ENCODE data around the gene CD109.
"Not testable (repeated sequence)": the region's sequence is repeated elsewhere in the genome, so short reads cannot be mapped to it uniquely, and the experiment has no call there.

The CD109 gene

GRCh38 chr6:73779943-73780342, 83.9 kb downstream of the CD109 start:
- Mint-ChIP-seq H3K27ac (no peak overlapping the region), H3K9me3 (no peaks in the 10 kb centered on the region), H3K4me1 (no peaks in the 10 kb centered on the region), H3K4me3 (no peak overlapping the region), H3K27me3 (no peaks in the 10 kb centered on the region)
- ATAC-seq (no peak), DNase-seq (no peak)

- Mint-ChIP-seq H3K4me3 (no peak overlapping the region), H3K9me3 (no peaks in the 10 kb centered on the region), H3K27me3 (no peaks in the 10 kb centered on the region), H3K4me1 (no peaks in the 10 kb centered on the region), H3K27ac (no peak overlapping the region)
- ATAC-seq: no peak
- DNase-seq: no peak
These were observed 86.9 kb downstream of the CD109 start for GRCh38 chr6:73782911-73783310.

GRCh38 chr6:73784726-73785505, 88.9 kb downstream of the CD109 start:
- Mint-ChIP-seq H3K9me3 (no peaks in the 10 kb centered on the region), H3K4me3 (no peak overlapping the region), H3K27ac (no peak overlapping the region), H3K27me3 (no peaks in the 10 kb centered on the region), H3K4me1 (peaks cover 6% of the 10 kb centered on the region)
- ATAC-seq (no peak), DNase-seq (no peak)

- Mint-ChIP-seq H3K4me3 (no peak overlapping the region), H3K27me3 (no peaks in the 10 kb centered on the region), H3K4me1 (peaks cover 6% of the 10 kb centered on the region), H3K9me3 (no peaks in the 10 kb centered on the region), H3K27ac (no peak overlapping the region)
- DNase-seq (no peak), ATAC-seq (no peak)
These were observed 94.6 kb downstream of the CD109 start for GRCh38 chr6:73790574-73790973.

- Mint-ChIP-seq H3K4me3 (no peak overlapping the region), H3K4me1 (peaks cover 6% of the 10 kb centered on the region), H3K27me3 (no peaks in the 10 kb centered on the region), H3K9me3 (no peaks in the 10 kb centered on the region), H3K27ac (no peak overlapping the region)
- no peak for ATAC-seq
- no peak for DNase-seq
These were observed 95.3 kb downstream of the CD109 start for GRCh38 chr6:73791336-73791735.

- H3K27me3 Mint-ChIP-seq: no peaks in the 10 kb centered on the region
- DNase-seq: no peak
These were observed 96.7 kb downstream of the CD109 start for GRCh38 chr6:73792738-73793137.

GRCh38 chr6:73796881-73797280, 100.9 kb downstream of the CD109 start:
- ATAC-seq (no peak), DNase-seq (no peak)
- Mint-ChIP-seq H3K4me1 (peaks cover 15% of the 10 kb centered on the region), H3K4me3 (no peak overlapping the region), H3K27me3 (no peaks in the 10 kb centered on the region), H3K9me3 (no peaks in the 10 kb centered on the region), H3K27ac (no peak overlapping the region)

More at GRCh38 chr6:73792738-73793137, 96.7 kb downstream of the CD109 start:
- no peak for ATAC-seq
- Mint-ChIP-seq H3K4me1 (peaks cover 6% of the 10 kb centered on the region), H3K4me3 (no peak overlapping the region), H3K27ac (no peak overlapping the region), H3K9me3 (no peaks in the 10 kb centered on the region)

- no peak for DNase-seq
- no peaks in the 10 kb centered on the region for H3K27me3 Mint-ChIP-seq
- no peak overlapping the region for H3K27ac Mint-ChIP-seq
- no peak overlapping the region for H3K4me3 Mint-ChIP-seq
- no peak for ATAC-seq
- H3K4me1 Mint-ChIP-seq: peaks cover 15% of the 10 kb centered on the region
- no peaks in the 10 kb centered on the region for H3K9me3 Mint-ChIP-seq
These were observed 101.9 kb downstream of the CD109 start for GRCh38 chr6:73797861-73798260.

- peaks cover 15% of the 10 kb centered on the region for H3K4me1 Mint-ChIP-seq
- H3K27me3 Mint-ChIP-seq: no peaks in the 10 kb centered on the region
- H3K27ac Mint-ChIP-seq: peak overlapping the region in 1 of 2 donors; percentile 82
- no peaks in the 10 kb centered on the region for H3K9me3 Mint-ChIP-seq
- peak in 1 of 2 donors; percentile 29 for DNase-seq
- H3K4me3 Mint-ChIP-seq: peak overlapping the region; percentile 20 to 24
- ATAC-seq: peak; percentile 93
These were observed 102.6 kb downstream of the CD109 start for GRCh38 chr6:73798592-73798991.

- Mint-ChIP-seq H3K4me3 (no peak overlapping the region), H3K4me1 (peaks cover 15% of the 10 kb centered on the region), H3K27me3 (no peaks in the 10 kb centered on the region), H3K9me3 (no peaks in the 10 kb centered on the region), H3K27ac (no peak overlapping the region)
- ATAC-seq (no peak), DNase-seq (no peak)
These were observed 105.0 kb downstream of the CD109 start for GRCh38 chr6:73800997-73801396.

GRCh38 chr6:73801652-73802268, 105.8 kb downstream of the CD109 start:
- H3K9me3 Mint-ChIP-seq: no peaks in the 10 kb centered on the region
- no peak for ATAC-seq
- H3K27me3 Mint-ChIP-seq: no peaks in the 10 kb centered on the region
- DNase-seq: no peak
- no peak overlapping the region for H3K27ac Mint-ChIP-seq
- no peak overlapping the region for H3K4me3 Mint-ChIP-seq
- H3K4me1 Mint-ChIP-seq: peaks cover 15% of the 10 kb centered on the region

- H3K9me3 Mint-ChIP-seq: no peaks in the 10 kb centered on the region
- peaks cover 15% of the 10 kb centered on the region for H3K4me1 Mint-ChIP-seq
- no peak overlapping the region for H3K27ac Mint-ChIP-seq
- H3K27me3 Mint-ChIP-seq: no peaks in the 10 kb centered on the region
- no peak overlapping the region for H3K4me3 Mint-ChIP-seq
- DNase-seq (no peak), ATAC-seq (no peak)
These were observed 106.4 kb downstream of the CD109 start for GRCh38 chr6:73802366-73802765.

- ATAC-seq: no peak
- no peak for DNase-seq
- H3K27ac Mint-ChIP-seq: no peak overlapping the region
- H3K27me3 Mint-ChIP-seq: no peaks in the 10 kb centered on the region
- peaks cover 7% of the 10 kb centered on the region for H3K4me1 Mint-ChIP-seq
- no peak overlapping the region for H3K4me3 Mint-ChIP-seq
- no peaks in the 10 kb centered on the region for H3K9me3 Mint-ChIP-seq
These were observed 107.7 kb downstream of the CD109 start for GRCh38 chr6:73803562-73804241.

GRCh38 chr6:73805221-73805620, 109.2 kb downstream of the CD109 start:
- H3K4me1 Mint-ChIP-seq, DNase-seq, H3K27ac Mint-ChIP-seq, ATAC-seq, H3K9me3 Mint-ChIP-seq, H3K4me3 Mint-ChIP-seq, H3K27me3 Mint-ChIP-seq: not testable (repeated sequence)

- H3K4me1 Mint-ChIP-seq, H3K9me3 Mint-ChIP-seq, DNase-seq, H3K27me3 Mint-ChIP-seq, H3K27ac Mint-ChIP-seq, ATAC-seq, H3K4me3 Mint-ChIP-seq: not testable (repeated sequence)
These were observed 110.0 kb downstream of the CD109 start for GRCh38 chr6:73805982-73806381.

- ATAC-seq: no peak
- Mint-ChIP-seq H3K4me1 (no peaks in the 10 kb centered on the region), H3K27ac (no peak overlapping the region), H3K9me3 (no peaks in the 10 kb centered on the region), H3K27me3 (no peaks in the 10 kb centered on the region), H3K4me3 (no peak overlapping the region)
- no peak for DNase-seq
These were observed 115.7 kb downstream of the CD109 start for GRCh38 chr6:73811706-73812105.

All from stimulated activated naive CD8-positive, alpha-beta T cell treated with anti-CD3 and anti-CD28 coated beads, Interleukin-15, amount 100 ng/mL, for 72 hours (primary cell).